ENCODE data around the gene RPL7A. TPM values are rescaled to one million over a fixed set of nuclear protein-coding genes. Genes with fewer than 3 reads are reported as not detected.

RPL7A gene
- total RNA-seq, 1 experiment from 2014 or later = 2,895 TPM

GRCh38 chr9:133385452-133385851 is 37.4 kb downstream of the RPL7A start:
- Histone ChIP-seq H2AK5ac (ENCODE audit: insufficient read length, low read length) (no peak overlapping the region), H2BK15ac (ENCODE audit: low read depth, low read length) (no peak overlapping the region), H3K4me2 (ENCODE audit: insufficient read depth, insufficient read length, low read length) (no peak overlapping the region), H3K23me2 (ENCODE audit: insufficient read length, low read depth, low read length, poor library complexity, severe bottlenecking) (no peaks in the 10 kb centered on the region), H3K18ac (ENCODE audit: insufficient read length, low read depth, low read length) (no peak overlapping the region), H4K8ac (replicated peaks; ENCODE audit: insufficient read length, low read depth, low read length) (no peak overlapping the region), H2BK5ac (ENCODE audit: insufficient read length, low read length) (no peak overlapping the region), H2BK20ac (ENCODE audit: low read depth, low read length, poor library complexity, severe bottlenecking) (no peak overlapping the region), H4K20me1 (ENCODE audit: control insufficient read depth, insufficient read depth, insufficient read length) (peaks cover 3% of the 10 kb centered on the region), H2BK120ac (ENCODE audit: low read depth, low read length, poor library complexity, severe bottlenecking) (no peak overlapping the region), H2BK12ac (ENCODE audit: insufficient read length, low read depth, low read length) (no peak overlapping the region), H3K9me3 (ENCODE audit: control insufficient read depth, low read depth, low read length) (no peaks in the 10 kb centered on the region), H3K4ac (ENCODE audit: low read depth, low read length) (no peak overlapping the region), H4K5ac (ENCODE audit: insufficient read length, low read depth, low read length) (no peak overlapping the region), H3K27ac (ENCODE audit: insufficient read length, low read depth, low read length) (no peak overlapping the region), H3K79me1 (ENCODE audit: insufficient read depth, low read depth, low read length, poor library complexity, severe bottlenecking) (no peaks in the 10 kb centered on the region), H3K4me1 (ENCODE audit: insufficient read depth, low read length) (no peaks in the 10 kb centered on the region), H2AFZ (ENCODE audit: low read length) (no peak overlapping the region), H3K23ac (ENCODE audit: insufficient read length, low read depth, low read length) (no peak overlapping the region), H4K91ac (ENCODE audit: insufficient read length, low read depth, low read length) (no peak overlapping the region), H3K9ac (ENCODE audit: extremely low read depth, insufficient read length, low read length) (no peak overlapping the region), H3T11ph (ENCODE audit: low read length) (no peak overlapping the region), H3K14ac (ENCODE audit: insufficient read depth, low read length) (no peak overlapping the region), H3K27me3 (ENCODE audit: insufficient read depth, low read length) (no peaks in the 10 kb centered on the region), H3K79me2 (ENCODE audit: insufficient read depth, low read length) (no peaks in the 10 kb centered on the region), H3K56ac (ENCODE audit: insufficient read length, low read depth, low read length) (no peak overlapping the region)
- H3K4me3 Mint-ChIP-seq = no peak overlapping the region
- DNase-seq = no peak
- H3K27me3 Mint-ChIP-seq (ENCODE audit: low read depth) = peaks cover 16% of the 10 kb centered on the region
- H3K27ac Mint-ChIP-seq = no peak overlapping the region
- no peak for TF ChIP-seq CTCF (conservative IDR thresholded peaks at IDR 0.05)
- H3K4me1 Mint-ChIP-seq = no peaks in the 10 kb centered on the region
- H3K36me3 Mint-ChIP-seq (ENCODE audit: insufficient read depth in 1 of 3, low read depth in 3 of 3) = no peaks in the 10 kb centered on the region
- no CpG with 5 or more reads among the region's 14 CpGs for WGBS (ENCODE audit: extremely low coverage, insufficient read length, low lambda C conversion rate)
- H3K9me3 Mint-ChIP-seq = peaks cover 3 to 9% of the 10 kb centered on the region in 2 experiments; a peak in 4 of 5 replicates
